ENCODE measurements around the gene CCNH.

CCNH gene

DNA sequence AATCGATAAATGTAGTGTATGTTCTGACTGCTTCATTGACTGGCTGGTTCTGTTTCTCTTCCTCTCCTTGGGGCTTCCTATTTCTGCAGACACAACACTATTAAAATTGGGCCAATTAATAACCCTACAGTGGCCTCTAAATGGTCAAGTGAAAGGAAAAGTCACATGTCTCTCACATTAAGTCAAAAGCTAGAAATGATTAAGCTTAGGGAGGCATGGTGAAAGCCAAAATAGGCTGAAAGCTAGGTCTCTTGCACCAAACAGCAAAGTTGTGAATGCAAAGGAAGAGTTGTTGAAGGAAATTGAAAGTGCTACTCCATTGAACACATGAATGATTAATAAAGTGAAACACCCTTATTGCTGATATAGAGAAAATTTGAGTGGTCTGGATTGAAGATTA lies 58.2 kb downstream of the CCNH start:
- DNase-seq, result no peak

DNA sequence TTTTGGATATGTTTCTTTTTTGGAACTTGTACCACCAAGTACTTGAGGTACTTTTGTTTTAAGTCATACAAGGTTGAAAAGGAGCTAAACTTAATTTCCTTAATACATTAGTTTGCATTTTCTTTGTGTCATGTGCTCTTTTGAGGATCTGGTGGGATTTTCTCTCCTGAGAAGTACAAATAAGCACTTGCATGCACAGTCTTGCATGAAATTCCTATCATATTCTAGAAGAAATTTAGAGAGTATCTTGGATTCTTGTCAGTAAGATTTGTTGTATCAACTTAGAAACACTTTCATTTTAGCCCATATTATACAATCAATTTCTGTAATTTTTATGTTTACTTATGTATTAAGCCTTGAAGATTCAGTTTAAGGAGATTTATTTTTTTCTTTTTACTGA lies 64.9 kb downstream of the CCNH start:
- DNase-seq, result no peak

DNA sequence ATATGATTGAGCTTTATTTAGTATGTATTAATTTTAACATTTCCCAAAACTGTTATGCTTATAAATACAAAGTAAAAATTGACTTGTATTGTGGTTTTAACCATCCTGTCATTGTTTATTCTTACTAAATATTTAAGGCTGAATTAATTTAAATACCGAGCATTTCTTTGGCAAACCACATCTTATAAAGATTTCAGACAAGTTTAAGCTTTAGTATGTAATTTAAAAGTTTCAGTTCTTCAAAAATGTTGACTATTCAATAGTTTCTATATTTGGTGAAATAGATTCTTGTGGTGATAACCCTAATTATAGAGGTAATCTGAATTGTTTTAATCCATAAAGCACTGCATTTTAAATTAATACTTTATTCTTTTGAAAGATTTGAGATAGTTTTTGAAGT lies 65.5 kb downstream of the CCNH start:
- no peak for DNase-seq

Data from NCI-H510A (cell line).